HL-60 (cell line): ENCODE measurements around the gene RPS4Y2.

Experiments used
- DNase-seq, 2 experiments: peaks; one replicate each; pipeline ENCODE4 v3.0.0-alpha.2; 2010 to 2020; ENCODE audit warnings: low read depth in 1 of 2, low spot score in 1 of 2
- H3K27ac ChIP-seq: fragments of 250-450 bp; sonication (Bioruptor Pico); replicated peaks from 2 replicates; pipeline ENCODE4 v1.5.1; 2020; ENCODE audit warnings: mild to moderate bottlenecking, moderate library complexity
- H3K27me3 ChIP-seq: fragments of 250-450 bp; sonication (Bioruptor Pico); 2 replicates; pipeline ENCODE4 v1.5.1; 2021; ENCODE audit warnings: mild to moderate bottlenecking, moderate library complexity; ENCODE audit not compliant: insufficient read depth, poor library complexity, severe bottlenecking
- H3K4me3 ChIP-seq: replicated peaks from 2 replicates; pipeline ENCODE4 v1.5.1; 2011; ENCODE audit warnings: mild to moderate bottlenecking, control low read depth, low read length; ENCODE audit not compliant: insufficient read depth
- GABPA ChIP-seq: IDR thresholded peaks from 2 replicates; pipeline ENCODE4 v1.6.1; 2012; ENCODE audit warnings: low read depth
- POLR2AphosphoS5 ChIP-seq: IDR thresholded peaks from 2 replicates; pipeline ENCODE4 v1.6.1; 2012; ENCODE audit warnings: low read depth
- SPI1 ChIP-seq: IDR thresholded peaks from 2 replicates; pipeline ENCODE4 v1.6.1; 2012; ENCODE audit warnings: low read depth, mild to moderate bottlenecking, borderline replicate concordance
- long read RNA-seq: library from polyadenylated mRNA; unstranded; transcript quantifications from one replicate; pipeline ENCODE4 v2.0.0, GENCODE V29; 2020
- TF ChIP-seq, protein P1 (sequence below): IDR thresholded peaks from one replicate; pipeline ENCODE4 v1.5.1; 2011; ENCODE audit warnings: low read length, control low read depth, inconsistent platforms; ENCODE audit not compliant: insufficient read depth
- TF ChIP-seq, protein P2 (sequence below): IDR thresholded peaks from 2 replicates; pipeline ENCODE4 v1.6.1; 2012; ENCODE audit warnings: low read depth; ENCODE audit not compliant: insufficient replicate concordance

RPS4Y2 gene
- long read RNA-seq, result 0 reads

DNA sequence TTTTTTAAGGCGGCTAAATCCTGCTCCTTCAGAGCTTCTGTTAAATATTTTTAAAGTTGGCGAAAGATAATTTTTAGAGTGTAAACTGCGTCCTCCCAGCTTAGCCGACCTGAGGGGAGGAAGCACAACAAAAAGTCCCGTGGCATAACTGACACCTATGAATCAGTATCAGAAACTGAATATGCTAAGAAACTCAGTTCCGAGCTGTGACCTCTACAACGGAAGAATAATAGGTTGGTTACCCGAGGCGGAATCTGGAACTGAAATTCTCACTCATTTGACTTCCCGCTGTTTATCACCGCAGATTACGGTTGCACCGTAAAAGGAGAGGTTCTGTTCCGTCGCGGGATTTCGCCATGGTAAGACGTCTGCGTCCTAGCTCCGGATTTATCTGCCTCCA, at the start of gene RPS4Y2:
RPS4Y2 (plus strand) TSS at position 301 of the 400 bp plus-strand sequence; CDS start at position 357, 56 bp downstream.
- no peak for DNase-seq
- Histone ChIP-seq H3K4me3 (no peak within 1 kb of the TSS), H3K27me3 (no peaks in the 10 kb centered on the region), H3K27ac (no peak within 1 kb of the TSS)
- TF ChIP-seq, protein P1, sequence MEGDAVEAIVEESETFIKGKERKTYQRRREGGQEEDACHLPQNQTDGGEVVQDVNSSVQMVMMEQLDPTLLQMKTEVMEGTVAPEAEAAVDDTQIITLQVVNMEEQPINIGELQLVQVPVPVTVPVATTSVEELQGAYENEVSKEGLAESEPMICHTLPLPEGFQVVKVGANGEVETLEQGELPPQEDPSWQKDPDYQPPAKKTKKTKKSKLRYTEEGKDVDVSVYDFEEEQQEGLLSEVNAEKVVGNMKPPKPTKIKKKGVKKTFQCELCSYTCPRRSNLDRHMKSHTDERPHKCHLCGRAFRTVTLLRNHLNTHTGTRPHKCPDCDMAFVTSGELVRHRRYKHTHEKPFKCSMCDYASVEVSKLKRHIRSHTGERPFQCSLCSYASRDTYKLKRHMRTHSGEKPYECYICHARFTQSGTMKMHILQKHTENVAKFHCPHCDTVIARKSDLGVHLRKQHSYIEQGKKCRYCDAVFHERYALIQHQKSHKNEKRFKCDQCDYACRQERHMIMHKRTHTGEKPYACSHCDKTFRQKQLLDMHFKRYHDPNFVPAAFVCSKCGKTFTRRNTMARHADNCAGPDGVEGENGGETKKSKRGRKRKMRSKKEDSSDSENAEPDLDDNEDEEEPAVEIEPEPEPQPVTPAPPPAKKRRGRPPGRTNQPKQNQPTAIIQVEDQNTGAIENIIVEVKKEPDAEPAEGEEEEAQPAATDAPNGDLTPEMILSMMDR, result no peak
- TF ChIP-seq SPI1 (no peak), POLR2AphosphoS5 (no peak), GABPA (no peak)
- TF ChIP-seq, protein P2, sequence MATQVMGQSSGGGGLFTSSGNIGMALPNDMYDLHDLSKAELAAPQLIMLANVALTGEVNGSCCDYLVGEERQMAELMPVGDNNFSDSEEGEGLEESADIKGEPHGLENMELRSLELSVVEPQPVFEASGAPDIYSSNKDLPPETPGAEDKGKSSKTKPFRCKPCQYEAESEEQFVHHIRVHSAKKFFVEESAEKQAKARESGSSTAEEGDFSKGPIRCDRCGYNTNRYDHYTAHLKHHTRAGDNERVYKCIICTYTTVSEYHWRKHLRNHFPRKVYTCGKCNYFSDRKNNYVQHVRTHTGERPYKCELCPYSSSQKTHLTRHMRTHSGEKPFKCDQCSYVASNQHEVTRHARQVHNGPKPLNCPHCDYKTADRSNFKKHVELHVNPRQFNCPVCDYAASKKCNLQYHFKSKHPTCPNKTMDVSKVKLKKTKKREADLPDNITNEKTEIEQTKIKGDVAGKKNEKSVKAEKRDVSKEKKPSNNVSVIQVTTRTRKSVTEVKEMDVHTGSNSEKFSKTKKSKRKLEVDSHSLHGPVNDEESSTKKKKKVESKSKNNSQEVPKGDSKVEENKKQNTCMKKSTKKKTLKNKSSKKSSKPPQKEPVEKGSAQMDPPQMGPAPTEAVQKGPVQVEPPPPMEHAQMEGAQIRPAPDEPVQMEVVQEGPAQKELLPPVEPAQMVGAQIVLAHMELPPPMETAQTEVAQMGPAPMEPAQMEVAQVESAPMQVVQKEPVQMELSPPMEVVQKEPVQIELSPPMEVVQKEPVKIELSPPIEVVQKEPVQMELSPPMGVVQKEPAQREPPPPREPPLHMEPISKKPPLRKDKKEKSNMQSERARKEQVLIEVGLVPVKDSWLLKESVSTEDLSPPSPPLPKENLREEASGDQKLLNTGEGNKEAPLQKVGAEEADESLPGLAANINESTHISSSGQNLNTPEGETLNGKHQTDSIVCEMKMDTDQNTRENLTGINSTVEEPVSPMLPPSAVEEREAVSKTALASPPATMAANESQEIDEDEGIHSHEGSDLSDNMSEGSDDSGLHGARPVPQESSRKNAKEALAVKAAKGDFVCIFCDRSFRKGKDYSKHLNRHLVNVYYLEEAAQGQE, result no peak

DNA sequence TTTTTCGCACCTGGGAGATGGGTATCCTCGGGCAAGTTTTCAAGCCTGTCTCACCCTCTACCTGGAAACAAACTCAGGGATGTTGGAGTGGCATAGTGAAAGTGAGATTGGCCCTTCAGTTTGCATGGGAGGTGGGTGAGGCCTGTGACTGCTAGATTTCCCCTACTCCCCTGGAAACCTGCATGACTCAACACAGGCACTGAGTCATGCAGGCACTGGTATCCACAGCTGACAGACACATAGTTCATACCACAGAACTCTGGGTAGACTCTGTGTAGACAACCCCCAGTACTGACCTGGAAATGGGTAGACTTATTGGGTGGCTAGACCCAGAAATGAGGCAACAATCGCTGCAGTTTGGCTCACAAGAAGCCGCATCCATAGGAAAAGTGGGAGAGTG, 41.5 kb upstream of the RPS4Y2 start:
- no peak overlapping the region for H3K4me3 ChIP-seq
- no peak overlapping the region for H3K27ac ChIP-seq
- no peaks in the 10 kb centered on the region for H3K27me3 ChIP-seq
- DNase-seq, result no peak
- TF ChIP-seq SPI1 (no peak), GABPA (no peak), POLR2AphosphoS5 (no peak)
- TF ChIP-seq, protein P1, result no peak
- TF ChIP-seq, protein P2, result no peak

DNA sequence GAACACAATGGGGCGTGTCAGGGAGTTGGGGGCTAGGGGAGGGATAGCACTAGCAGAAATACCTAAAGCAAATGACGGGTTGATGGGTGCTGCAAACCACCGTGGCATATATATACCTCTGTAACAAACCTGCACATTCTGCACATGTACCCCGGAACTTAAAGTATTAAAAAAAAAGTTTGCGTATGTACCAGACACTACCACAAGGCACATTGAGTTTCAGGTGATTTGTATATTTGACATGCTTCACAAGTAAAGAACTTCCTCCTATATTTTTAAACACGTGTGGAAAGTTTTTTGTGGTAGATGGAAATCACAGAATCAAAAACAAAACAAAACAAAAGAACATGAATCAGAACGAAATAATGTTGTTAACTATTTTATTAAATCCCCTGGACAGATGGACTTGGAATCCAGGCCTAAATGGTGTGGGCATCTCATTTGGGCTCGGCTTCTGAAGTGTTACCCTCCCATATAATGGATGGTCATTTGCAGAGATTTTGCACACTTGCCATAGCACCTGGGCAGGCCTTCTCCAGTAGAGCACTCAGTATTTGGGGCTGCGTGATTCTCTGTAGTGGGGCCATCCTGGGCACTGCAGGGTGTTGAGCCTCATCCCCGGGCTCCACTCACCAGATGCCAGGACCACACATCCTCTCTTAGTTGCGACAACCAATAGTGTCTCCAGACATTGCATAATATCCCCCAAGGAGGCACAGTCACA, 29.6 kb upstream of the RPS4Y2 start:
- Histone ChIP-seq H3K27ac (no peak overlapping the region), H3K4me3 (no peak overlapping the region), H3K27me3 (no peaks in the 10 kb centered on the region)
- no peak for DNase-seq
- TF ChIP-seq, protein P2, result no peak
- TF ChIP-seq SPI1 (no peak), POLR2AphosphoS5 (no peak), GABPA (no peak)
- TF ChIP-seq, protein P1, result no peak
